Stimulated activated CD4-positive, alpha-beta T cell treated with anti-CD3 and anti-CD28 coated beads, Interleukin-1b, Interleukin-23, amount 100 ng/mL, for 48 hours (primary cell): ENCODE results near the gene ADCY7.

Experiments
- DNase-seq: peaks from one replicate; pipeline ENCODE4 v3.0.0-alpha.2; 2020

The ADCY7 gene

GRCh38 chr16:50269061-50269705, 2.8 kb downstream of the ADCY7 start:
- no peak for DNase-seq

GRCh38 chr16:50269769-50270509, 3.6 kb downstream of the ADCY7 start:
- DNase-seq: no peak

- DNase-seq: no peak
These were observed 4.3 kb downstream of the ADCY7 start for GRCh38 chr16:50270510-50271147.

GRCh38 chr16:50271148-50272041, 5.0 kb downstream of the ADCY7 start:
- DNase-seq: no peak

- no peak for DNase-seq
These were observed 5.8 kb downstream of the ADCY7 start for GRCh38 chr16:50272111-50272571.

- DNase-seq: no peak
These were observed 6.5 kb downstream of the ADCY7 start for GRCh38 chr16:50272687-50273381.

GRCh38 chr16:50273382-50273690, 7.0 kb downstream of the ADCY7 start:
- DNase-seq: no peak

- DNase-seq: peak; percentile 58
These were observed 7.6 kb downstream of the ADCY7 start for GRCh38 chr16:50273888-50274325.

DNA sequence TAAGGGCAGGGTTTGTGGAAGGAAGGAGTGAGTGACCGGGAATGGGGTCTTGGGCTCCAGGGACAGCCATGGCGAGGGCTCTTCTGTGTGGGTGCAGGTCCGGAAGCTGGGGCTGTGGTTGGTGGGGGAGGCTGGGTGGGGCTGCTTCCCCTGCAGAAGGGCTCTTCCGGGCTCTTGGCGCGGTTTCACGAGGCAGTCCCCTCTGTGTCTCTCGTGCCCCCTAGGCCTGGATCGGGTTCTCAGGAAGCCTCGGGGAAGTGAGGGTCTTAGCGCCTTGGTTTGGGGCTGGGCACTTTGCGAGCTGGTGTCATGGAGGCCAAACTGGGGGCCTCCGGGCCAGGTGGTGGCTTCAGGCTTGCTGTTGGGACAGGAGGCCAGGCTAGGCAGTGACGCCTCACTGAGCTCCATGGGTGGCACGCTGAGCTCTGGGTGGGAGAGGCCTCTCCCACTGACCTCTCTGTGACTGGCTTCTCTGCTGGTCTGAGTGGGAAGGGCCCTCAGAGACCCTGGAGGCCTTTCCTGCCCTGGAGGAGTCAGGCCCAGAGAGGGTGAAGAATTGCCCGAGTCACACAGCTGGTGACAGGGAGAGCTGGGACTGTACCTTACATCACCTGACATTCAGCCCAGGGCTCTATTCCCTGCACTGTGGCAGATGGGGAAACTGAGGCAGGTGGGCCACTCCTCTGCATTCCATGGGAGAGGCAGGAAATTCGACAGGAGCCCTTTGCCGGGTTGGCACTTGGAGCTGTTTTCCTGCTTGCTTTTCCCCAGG, 8.2 kb downstream of the ADCY7 start:
- DNase-seq: no peak

DNA sequence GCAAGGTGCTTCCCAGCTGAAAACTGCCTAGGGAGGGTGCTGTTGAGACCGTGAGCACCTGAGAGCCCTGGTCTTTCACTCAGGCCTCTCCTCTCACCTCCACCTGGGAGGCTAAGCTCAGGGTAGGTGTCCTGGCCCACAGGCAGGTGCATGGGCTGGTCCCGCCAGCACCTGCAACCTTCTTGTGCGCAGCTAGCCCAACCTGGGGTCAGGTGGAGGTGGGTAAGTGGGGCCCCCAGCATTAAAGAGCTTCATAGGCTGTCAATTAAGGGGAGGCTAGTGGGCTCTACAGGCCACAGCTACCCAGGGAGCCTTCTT, 8.7 kb downstream of the ADCY7 start:
- DNase-seq: no peak

DNA sequence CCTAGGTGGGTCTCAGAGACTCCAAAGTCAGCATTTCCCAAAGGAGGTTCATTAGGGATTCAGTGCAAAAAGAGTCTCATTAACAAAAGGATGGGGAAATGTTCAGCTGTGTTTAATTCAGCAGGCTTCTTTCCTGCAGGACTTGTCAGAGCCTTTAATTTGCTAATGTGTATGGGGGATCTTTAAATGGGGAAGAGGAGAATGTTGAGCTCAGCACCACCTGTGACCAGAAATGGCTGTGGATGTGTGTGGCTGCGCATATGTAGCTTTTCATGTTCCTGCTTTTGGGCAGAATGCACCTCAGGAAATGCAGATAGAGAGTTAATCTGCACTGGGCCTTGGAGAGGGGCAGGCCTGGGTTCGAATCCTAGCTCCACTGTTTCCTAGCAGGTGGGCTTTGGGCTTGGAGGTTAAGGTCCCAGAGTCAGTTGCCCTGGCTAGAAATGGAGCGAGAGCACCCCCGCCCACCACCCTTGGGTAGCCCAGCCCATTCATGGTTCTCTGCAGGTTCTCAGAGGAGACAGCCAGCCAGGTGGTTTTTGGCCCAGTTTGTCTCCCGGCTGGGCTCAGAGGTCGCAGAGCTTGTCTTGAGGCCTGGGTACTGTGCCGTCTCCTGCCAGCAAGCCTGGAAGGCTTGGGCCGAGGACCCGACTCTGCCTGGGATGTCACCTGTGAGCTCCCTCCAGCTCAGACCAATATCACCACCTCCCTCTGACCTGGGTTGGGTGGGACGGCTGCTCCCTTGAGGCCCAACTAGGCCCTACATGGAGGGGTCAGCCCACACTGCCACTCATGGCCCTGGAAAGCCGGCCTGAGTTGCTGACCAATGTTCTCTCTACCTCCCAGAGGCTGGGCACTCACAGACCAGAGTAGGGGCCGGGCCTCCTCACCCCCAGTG, 9.3 kb downstream of the ADCY7 start:
- no peak for DNase-seq

- no peak for DNase-seq
These were observed 9.9 kb downstream of the ADCY7 start for GRCh38 chr16:50276326-50276640.

DNA sequence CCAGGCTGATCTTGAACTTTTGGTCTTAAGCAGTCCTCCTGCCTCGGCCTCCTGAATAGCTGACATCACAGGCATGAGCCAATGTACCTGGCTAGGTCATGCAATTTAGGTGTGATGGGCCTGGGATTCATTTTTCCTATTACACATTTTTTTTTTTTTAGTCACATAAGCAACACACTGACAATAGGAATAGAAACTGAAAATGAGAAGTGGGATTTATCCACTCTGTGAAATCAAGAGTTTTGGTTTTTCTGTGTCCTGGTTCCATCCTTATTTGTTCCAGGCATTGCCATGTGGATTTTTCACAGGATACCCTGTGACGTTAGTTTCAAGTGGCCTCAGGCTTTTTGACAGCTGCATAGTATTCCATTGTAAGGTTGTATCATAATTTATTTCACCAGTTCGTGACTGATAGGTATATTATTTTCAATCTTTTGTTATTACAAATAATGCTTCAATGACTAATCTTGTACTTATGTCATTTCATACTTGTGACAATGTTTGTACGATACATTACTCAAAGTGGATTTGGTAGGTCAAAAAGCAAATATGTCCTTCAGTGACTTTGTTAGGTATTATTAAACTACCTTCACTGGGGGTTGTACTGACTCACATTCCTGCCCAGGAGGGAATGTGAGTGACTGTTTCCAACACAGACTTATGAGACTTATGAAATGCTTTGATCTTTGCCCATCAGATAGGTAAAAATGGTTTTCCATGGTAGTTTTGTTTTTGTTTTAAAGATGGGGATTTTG, 10.6 kb downstream of the ADCY7 start:
- no peak for DNase-seq

GRCh38 chr16:50278251-50278650, 11.9 kb downstream of the ADCY7 start:
- no peak for DNase-seq

DNA sequence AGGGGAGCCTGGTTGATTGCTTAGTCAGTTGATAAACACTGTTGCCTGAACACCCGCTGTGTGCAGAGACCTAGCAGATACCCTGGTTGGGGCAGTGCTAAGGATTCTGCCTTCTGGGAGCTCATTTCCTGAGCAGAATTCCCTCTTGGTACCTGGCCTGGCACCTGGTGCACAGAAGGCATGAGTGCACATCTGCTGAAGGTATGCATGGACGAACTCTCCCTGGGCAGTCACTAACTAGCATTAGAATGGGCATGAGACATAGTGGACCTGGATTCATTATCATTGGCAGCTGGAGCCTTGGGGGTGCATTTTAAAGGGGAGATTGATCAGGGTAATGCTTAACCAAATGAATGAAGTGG, 13.1 kb downstream of the ADCY7 start:
- no peak for DNase-seq

GRCh38 chr16:50280932-50281331, 14.6 kb downstream of the ADCY7 start:
- DNase-seq: no peak

GRCh38 chr16:50281391-50282009, 15.1 kb downstream of the ADCY7 start:
- DNase-seq: no peak

- DNase-seq: no peak
These were observed 15.7 kb downstream of the ADCY7 start for GRCh38 chr16:50282010-50282538.

- DNase-seq: no peak
These were observed 16.7 kb downstream of the ADCY7 start for GRCh38 chr16:50282955-50283631.
